ENCODE data around the gene ABCD4. TPM values are rescaled to one million over a fixed set of nuclear protein-coding genes. Genes with fewer than 3 reads are reported as not detected.

Gene ABCD4
- 19.0 and 19.9 TPM in 2 replicates for total RNA-seq (2012; rRNA removed)

DNA sequence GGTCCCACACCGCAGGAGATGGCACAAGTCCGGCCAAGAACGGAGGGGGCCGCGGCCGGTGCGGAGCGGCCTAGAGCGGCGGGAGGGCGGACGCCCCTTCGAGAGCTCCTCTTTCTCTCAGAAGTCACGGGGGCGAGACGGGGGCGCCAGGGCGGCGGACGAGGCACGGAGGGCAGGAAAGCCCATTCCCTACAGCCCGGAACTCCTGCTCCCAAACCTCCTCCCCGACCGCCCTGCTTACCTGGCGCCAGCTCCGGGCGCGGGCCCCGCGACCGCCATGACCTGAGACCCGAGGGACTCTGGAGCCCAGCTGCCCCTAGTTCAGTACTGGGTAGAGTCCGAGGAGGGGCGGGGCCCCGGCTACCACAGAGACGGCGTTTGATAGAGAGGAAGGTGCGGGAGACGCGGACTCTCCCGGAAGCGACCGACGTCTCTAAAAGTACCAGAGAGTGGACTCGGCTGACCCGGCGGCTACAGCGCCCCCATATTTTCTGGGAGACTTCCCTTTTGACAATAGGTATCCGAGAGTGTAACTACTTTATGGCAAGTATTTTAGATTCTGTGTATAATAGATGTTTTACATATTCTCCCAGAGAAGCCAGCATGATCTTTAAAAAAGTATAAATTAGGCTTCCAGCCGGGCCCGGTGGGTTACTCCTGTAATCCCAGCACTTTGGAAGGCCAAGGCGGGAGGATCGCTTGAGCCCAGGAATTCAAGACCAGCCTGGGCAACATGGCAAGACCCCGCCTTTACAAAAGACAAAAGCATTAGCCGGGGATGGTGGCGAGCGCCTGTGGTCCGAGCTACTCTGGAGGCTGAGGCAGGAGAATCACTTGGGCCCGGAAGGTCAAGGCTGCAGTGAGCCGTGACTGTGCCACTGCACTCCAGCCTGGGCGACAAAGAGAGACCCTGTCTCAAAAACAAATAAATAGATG lies at the start of gene ABCD4:
Gene ABCD4, minus strand, starts transcription at position 301 of the 936 bp plus-strand sequence. Its CDS starts 22 bp downstream, at position 279.
- H3K9ac ChIP-seq (ENCODE audit: low read depth, low read length), result peak within 1 kb of the TSS; percentile 86
- H3K9me3 ChIP-seq (replicated peaks; ENCODE audit: low read length), result no peaks in the 10 kb centered on the region
- no peaks in the 10 kb centered on the region for H3K27me3 ChIP-seq (ENCODE audit: control insufficient read depth, insufficient read depth, low read length)
- peaks cover 6% of the 10 kb centered on the region for H3K36me3 ChIP-seq (ENCODE audit: insufficient read depth, low read length)
- H3K4me3 ChIP-seq (ENCODE audit: low read length), result peak within 1 kb of the TSS; percentile 86
- H3K4me2 ChIP-seq (ENCODE audit: low read length), result peak within 1 kb of the TSS; percentile 86
- peaks cover 11% of the 10 kb centered on the region for H3K4me1 ChIP-seq (ENCODE audit: control insufficient read depth, insufficient read depth, low read length)

GRCh38 chr14:74350928-74351323 lies 48.2 kb upstream of the ABCD4 start:
- no peaks in the 10 kb centered on the region for H3K4me1 ChIP-seq (ENCODE audit: control insufficient read depth, insufficient read depth, low read length)
- H3K36me3 ChIP-seq (ENCODE audit: insufficient read depth, low read length), result no peaks in the 10 kb centered on the region
- H3K9me3 ChIP-seq (replicated peaks; ENCODE audit: low read length), result no peaks in the 10 kb centered on the region
- H3K27me3 ChIP-seq (ENCODE audit: control insufficient read depth, insufficient read depth, low read length), result peaks cover 67% of the 10 kb centered on the region
- no peak overlapping the region for H3K9ac ChIP-seq (ENCODE audit: low read depth, low read length)
- no peak overlapping the region for H3K4me3 ChIP-seq (ENCODE audit: low read length)
- no peak overlapping the region for H3K4me2 ChIP-seq (ENCODE audit: low read length)

DNA sequence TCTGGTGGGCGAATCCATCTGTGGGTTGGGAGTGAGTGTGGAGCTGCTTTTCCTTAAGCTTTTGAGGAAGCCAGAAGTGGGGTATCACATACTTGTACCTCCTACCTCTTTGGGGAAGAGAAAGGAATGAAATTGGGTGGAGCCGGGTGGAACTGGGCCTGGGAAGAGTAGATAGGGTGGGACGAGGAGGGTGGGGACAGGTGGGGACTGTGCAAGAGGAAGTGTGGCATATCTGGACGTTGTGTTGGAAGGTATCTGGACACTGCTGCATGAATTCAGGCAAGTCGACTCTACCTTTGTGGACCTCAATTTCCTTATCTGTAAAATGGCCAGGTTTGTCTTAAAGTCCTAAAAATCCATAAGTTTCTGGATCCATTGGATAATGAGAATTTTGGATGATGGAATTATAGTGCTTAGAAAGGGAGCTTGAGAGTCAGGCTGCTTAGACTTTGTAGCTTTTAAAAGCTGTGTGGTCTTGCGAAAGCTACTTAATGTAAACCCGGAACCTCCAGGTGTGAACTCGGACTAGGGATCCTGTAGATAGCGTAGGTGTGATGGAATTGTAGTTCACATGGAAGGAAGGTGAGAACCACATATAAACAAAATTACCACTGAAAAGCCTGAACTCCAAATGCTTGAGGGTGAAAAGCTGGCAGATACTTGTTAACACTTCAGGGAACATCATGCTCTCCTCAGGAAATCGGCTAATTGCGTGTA lies 47.6 kb upstream of the ABCD4 start:
- Histone ChIP-seq H3K27me3 (ENCODE audit: control insufficient read depth, insufficient read depth, low read length) (peaks cover 66% of the 10 kb centered on the region), H3K4me2 (ENCODE audit: low read length) (no peak overlapping the region), H3K4me3 (ENCODE audit: low read length) (no peak overlapping the region), H3K9ac (ENCODE audit: low read depth, low read length) (no peak overlapping the region), H3K36me3 (ENCODE audit: insufficient read depth, low read length) (no peaks in the 10 kb centered on the region), H3K9me3 (replicated peaks; ENCODE audit: low read length) (no peaks in the 10 kb centered on the region), H3K4me1 (ENCODE audit: control insufficient read depth, insufficient read depth, low read length) (no peaks in the 10 kb centered on the region)

DNA sequence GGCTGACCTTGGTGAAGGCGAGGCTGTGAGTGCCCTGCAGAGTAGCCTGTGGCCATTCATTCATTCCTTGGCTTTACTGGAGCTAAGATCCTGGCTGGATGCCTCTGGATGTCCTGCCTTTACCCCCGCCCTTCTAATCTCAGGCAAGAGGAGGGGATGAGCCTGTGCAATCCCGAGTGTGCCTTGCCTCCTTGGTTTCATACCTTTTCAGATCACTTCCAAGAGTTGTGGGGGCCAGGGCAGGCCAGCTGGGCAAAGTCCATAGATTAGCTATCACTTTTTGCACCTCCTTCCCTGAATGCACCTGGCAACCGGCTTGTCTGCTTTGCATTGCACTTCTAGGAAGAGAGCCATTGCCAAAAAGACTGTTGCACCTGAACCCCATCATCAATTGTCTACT lies 47.0 kb upstream of the ABCD4 start:
- Histone ChIP-seq H3K4me3 (ENCODE audit: low read length) (no peak overlapping the region), H3K4me1 (ENCODE audit: control insufficient read depth, insufficient read depth, low read length) (no peaks in the 10 kb centered on the region), H3K36me3 (ENCODE audit: insufficient read depth, low read length) (no peaks in the 10 kb centered on the region), H3K27me3 (ENCODE audit: control insufficient read depth, insufficient read depth, low read length) (peaks cover 66% of the 10 kb centered on the region), H3K9ac (ENCODE audit: low read depth, low read length) (no peak overlapping the region), H3K4me2 (ENCODE audit: low read length) (no peak overlapping the region), H3K9me3 (replicated peaks; ENCODE audit: low read length) (no peaks in the 10 kb centered on the region)

GRCh38 chr14:74348735-74349463 lies 46.2 kb upstream of the ABCD4 start:
- no peak overlapping the region for H3K9ac ChIP-seq (ENCODE audit: low read depth, low read length)
- H3K4me3 ChIP-seq (ENCODE audit: low read length), result no peak overlapping the region
- H3K9me3 ChIP-seq (replicated peaks; ENCODE audit: low read length), result no peaks in the 10 kb centered on the region
- no peaks in the 10 kb centered on the region for H3K4me1 ChIP-seq (ENCODE audit: control insufficient read depth, insufficient read depth, low read length)
- H3K36me3 ChIP-seq (ENCODE audit: insufficient read depth, low read length), result no peaks in the 10 kb centered on the region
- H3K4me2 ChIP-seq (ENCODE audit: low read length), result no peak overlapping the region
- H3K27me3 ChIP-seq (ENCODE audit: control insufficient read depth, insufficient read depth, low read length), result peaks cover 67% of the 10 kb centered on the region

DNA sequence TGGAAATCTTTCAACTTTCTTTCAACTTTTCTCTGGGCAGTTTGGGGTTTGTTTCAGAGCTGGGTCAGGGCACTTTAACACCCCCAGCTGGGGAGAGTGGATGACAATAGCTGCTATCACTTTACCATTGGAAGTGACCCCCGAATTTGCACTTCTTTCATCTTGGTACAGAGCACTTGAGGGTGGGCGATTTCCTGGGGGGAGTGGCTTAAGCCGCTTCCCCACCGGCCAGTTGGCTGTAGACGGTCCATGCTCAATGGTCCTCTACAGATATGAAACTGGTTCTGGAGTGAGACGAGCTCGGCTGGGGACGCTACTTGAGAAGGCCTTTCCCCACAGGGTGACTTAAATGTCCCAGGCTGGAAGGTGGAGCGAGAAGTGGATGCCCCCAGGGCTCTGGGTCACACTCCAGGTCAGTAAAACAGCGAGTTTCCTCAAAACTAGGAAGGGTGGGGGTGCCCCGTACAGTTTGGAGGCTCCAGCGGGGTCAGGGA lies 45.6 kb upstream of the ABCD4 start, which contains the start of gene VRTN:
Gene VRTN, plus strand, starts transcription at position 231 of the 494 bp plus-strand sequence. CDS start 8,313 bp downstream, outside the sequence.
- no peaks in the 10 kb centered on the region for H3K36me3 ChIP-seq (ENCODE audit: insufficient read depth, low read length)
- no peaks in the 10 kb centered on the region for H3K4me1 ChIP-seq (ENCODE audit: control insufficient read depth, insufficient read depth, low read length)
- no peak within 1 kb of the TSS for H3K4me3 ChIP-seq (ENCODE audit: low read length)
- H3K9me3 ChIP-seq (replicated peaks; ENCODE audit: low read length), result no peaks in the 10 kb centered on the region
- peaks cover 69% of the 10 kb centered on the region for H3K27me3 ChIP-seq (ENCODE audit: control insufficient read depth, insufficient read depth, low read length)
- H3K4me2 ChIP-seq (ENCODE audit: low read length), result no peak within 1 kb of the TSS
- no peak within 1 kb of the TSS for H3K9ac ChIP-seq (ENCODE audit: low read depth, low read length)

DNA sequence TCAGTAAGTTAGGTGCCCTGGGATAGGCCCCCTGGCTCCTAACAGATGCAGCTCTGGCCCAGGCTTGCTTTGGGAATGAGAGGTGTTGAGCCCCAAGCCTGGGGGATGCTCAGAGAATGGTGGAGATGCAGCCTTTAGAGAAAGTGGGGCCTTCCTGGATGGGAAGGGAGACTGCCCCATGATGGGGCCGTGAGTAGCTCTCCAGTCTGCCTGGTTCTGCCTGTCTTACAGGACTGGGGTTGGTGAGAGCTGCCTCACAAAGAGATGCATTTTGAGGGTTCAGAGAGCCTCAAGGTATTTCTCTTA lies 45.0 kb upstream of the ABCD4 start:
- Histone ChIP-seq H3K9me3 (replicated peaks; ENCODE audit: low read length) (no peaks in the 10 kb centered on the region), H3K4me3 (ENCODE audit: low read length) (no peak overlapping the region), H3K4me1 (ENCODE audit: control insufficient read depth, insufficient read depth, low read length) (no peaks in the 10 kb centered on the region), H3K36me3 (ENCODE audit: insufficient read depth, low read length) (no peaks in the 10 kb centered on the region), H3K27me3 (ENCODE audit: control insufficient read depth, insufficient read depth, low read length) (peaks cover 69% of the 10 kb centered on the region), H3K4me2 (ENCODE audit: low read length) (no peak overlapping the region), H3K9ac (ENCODE audit: low read depth, low read length) (no peak overlapping the region)

DNA sequence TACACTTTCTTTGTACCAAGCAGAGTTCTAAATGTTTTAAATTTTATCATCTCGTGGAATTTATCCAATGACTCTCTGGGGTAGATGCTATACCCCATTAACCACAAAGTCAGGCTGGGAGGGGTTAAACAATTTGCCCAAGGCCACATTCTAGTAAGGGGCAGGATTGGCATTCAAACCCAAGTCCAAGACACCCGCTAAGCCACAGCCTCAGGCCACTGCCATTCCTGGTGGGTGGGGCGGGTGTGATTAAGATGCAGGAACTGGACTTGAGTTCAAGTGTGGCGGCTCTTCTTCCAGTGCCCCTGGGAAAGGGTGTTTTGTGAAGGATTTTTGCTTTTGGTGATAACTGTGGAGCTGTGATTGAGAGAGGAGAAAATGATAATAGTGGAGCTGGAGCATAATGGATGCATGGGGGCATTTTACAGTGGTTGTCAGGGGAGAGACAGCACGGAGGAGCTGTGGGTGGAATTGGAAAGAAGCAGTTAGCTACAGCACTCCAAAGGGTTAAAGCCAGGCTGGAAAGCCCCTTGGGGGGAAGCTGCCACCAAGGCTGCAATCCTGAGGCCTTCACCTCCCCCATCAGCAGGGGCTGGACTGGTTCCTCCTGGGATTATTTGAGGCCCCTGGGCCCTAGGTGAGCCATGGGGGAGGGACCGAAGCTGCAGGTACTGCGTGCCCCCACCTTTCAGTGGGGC lies 44.5 kb upstream of the ABCD4 start:
- H3K9me3 ChIP-seq (replicated peaks; ENCODE audit: low read length), result no peaks in the 10 kb centered on the region
- H3K36me3 ChIP-seq (ENCODE audit: insufficient read depth, low read length), result no peaks in the 10 kb centered on the region
- H3K4me1 ChIP-seq (ENCODE audit: control insufficient read depth, insufficient read depth, low read length), result no peaks in the 10 kb centered on the region
- H3K27me3 ChIP-seq (ENCODE audit: control insufficient read depth, insufficient read depth, low read length), result peaks cover 69% of the 10 kb centered on the region
- no peak overlapping the region for H3K4me3 ChIP-seq (ENCODE audit: low read length)
- no peak overlapping the region for H3K9ac ChIP-seq (ENCODE audit: low read depth, low read length)
- no peak overlapping the region for H3K4me2 ChIP-seq (ENCODE audit: low read length)

- H3K27me3 ChIP-seq (ENCODE audit: control insufficient read depth, insufficient read depth, low read length), result peaks cover 72% of the 10 kb centered on the region
- H3K4me1 ChIP-seq (ENCODE audit: control insufficient read depth, insufficient read depth, low read length), result no peaks in the 10 kb centered on the region
- no peaks in the 10 kb centered on the region for H3K36me3 ChIP-seq (ENCODE audit: insufficient read depth, low read length)
- no peak overlapping the region for H3K4me2 ChIP-seq (ENCODE audit: low read length)
- no peak overlapping the region for H3K9ac ChIP-seq (ENCODE audit: low read depth, low read length)
- H3K4me3 ChIP-seq (ENCODE audit: low read length), result no peak overlapping the region
- H3K9me3 ChIP-seq (replicated peaks; ENCODE audit: low read length), result no peaks in the 10 kb centered on the region
These were observed 43.6 kb upstream of the ABCD4 start for GRCh38 chr14:74346341-74346740.

DNA sequence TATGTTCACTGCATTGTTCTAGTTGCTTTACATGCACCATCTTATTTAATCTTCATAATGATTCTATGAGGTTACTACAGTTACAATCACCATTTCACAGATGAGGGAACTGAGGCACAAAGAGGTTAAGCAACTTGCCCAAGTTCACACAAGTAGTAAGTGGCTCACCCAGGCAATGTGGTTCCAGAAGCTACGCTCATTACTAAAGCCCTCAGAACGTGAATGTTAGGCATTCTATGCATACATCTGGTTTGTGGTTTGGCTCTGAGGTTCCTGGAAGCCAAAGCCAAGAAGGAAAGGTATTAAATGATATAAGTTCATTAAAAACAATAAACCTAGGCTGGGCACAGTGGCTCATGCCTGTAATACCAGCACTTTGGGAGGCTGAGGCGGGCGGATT lies 31.2 kb upstream of the ABCD4 start:
- Histone ChIP-seq H3K36me3 (ENCODE audit: insufficient read depth, low read length) (no peaks in the 10 kb centered on the region), H3K4me3 (ENCODE audit: low read length) (no peak overlapping the region), H3K4me1 (ENCODE audit: control insufficient read depth, insufficient read depth, low read length) (no peaks in the 10 kb centered on the region), H3K4me2 (ENCODE audit: low read length) (no peak overlapping the region), H3K9ac (ENCODE audit: low read depth, low read length) (no peak overlapping the region), H3K9me3 (replicated peaks; ENCODE audit: low read length) (no peaks in the 10 kb centered on the region), H3K27me3 (ENCODE audit: control insufficient read depth, insufficient read depth, low read length) (peaks cover 31% of the 10 kb centered on the region)

Data from skeletal muscle satellite cell (primary cell).